ENCODE results near the gene SUCO. TPM values are rescaled to one million over a fixed set of nuclear protein-coding genes. Genes with fewer than 3 reads are reported as not detected.

SUCO gene
- total and polyA plus RNA-seq, 2 donors (not counting 1 experiment from before 2014, with no cell fraction given), result 5.5 to 59.7 TPM

DNA sequence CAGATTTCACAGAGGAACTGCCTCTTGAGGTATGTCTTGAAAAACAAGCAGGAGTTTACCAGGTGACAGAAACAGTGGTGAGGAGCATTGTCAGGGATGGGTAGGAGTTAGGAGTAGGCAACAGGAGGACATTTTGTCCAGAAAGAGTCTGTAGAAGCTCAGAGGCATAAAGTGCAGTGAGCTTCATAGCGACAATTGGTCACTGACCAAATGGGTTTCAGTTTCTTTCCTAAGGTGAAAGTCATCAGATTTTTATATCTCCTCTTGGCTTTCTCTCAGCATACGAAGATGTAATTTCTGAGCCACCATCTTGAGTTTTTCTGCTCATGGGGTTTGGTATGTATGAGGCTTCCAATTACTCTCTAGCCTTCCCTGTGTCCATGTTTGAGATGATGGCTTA lies 96.7 kb downstream of the SUCO start:
- Histone ChIP-seq H4K20me1 (ENCODE audit: control insufficient read depth, insufficient read depth, low read length, poor library complexity, severe bottlenecking) (no peaks in the 10 kb centered on the region), H3K27ac (ENCODE audit: low read length in 2 of 2) (no peak overlapping the region), H3K9ac (ENCODE audit: low read length) (no peak overlapping the region), H3K4me1 (ENCODE audit: control insufficient read depth in 2 of 2, insufficient read depth in 2 of 2, low read length in 2 of 2) (no peaks in the 10 kb centered on the region), H3K36me3 (replicated peaks in 1 of 2; ENCODE audit: control extremely low read depth in 1 of 2, control insufficient read depth in 1 of 2, extremely low read depth in 1 of 2, insufficient read depth in 2 of 2, low read length in 1 of 2) (no peaks in the 10 kb centered on the region), H3K9me3 (ENCODE audit: control extremely low read depth in 1 of 3, control insufficient read depth in 2 of 3, insufficient read depth in 1 of 3, low read length in 2 of 3) (peaks cover 0 to 5% (median 0%) of the 10 kb centered on the region in 3 donors), H3K4me3 (ENCODE audit: control extremely low read depth in 1 of 5, extremely low read depth in 1 of 5, insufficient read depth in 1 of 5, low read depth in 2 of 5, low read length in 4 of 5) (no peak overlapping the region), H3K79me2 (ENCODE audit: control insufficient read depth, insufficient read depth, low read length) (no peaks in the 10 kb centered on the region), H3K4me2 (replicated peaks; ENCODE audit: low read depth, low read length, poor library complexity, severe bottlenecking) (no peak overlapping the region), H3K27me3 (replicated peaks in 1 of 4; ENCODE audit: control extremely low read depth in 1 of 4, control insufficient read depth in 3 of 4, insufficient read depth in 4 of 4, low read length in 3 of 4) (no peaks in the 10 kb centered on the region), H2AFZ (ENCODE audit: insufficient read depth, low read depth, low read length, poor library complexity, severe bottlenecking) (no peak overlapping the region)
- ATAC-seq (ENCODE audit: low read depth) (no peak), DNase-seq (no peak)
- Mint-ChIP-seq H3K4me1 (no peaks in the 10 kb centered on the region), H3K4me3 (no peak overlapping the region), H3K27ac (no peak overlapping the region), H3K27me3 (no peaks in the 10 kb centered on the region), H3K9me3 (ENCODE audit: insufficient read depth) (no peaks in the 10 kb centered on the region)
- WGBS (ENCODE audit: insufficient coverage), result 100% methylated on average over 1 of the region's 2 CpGs
- TF ChIP-seq EZH2 (IDR thresholded peaks at IDR 0.05; ENCODE audit: borderline replicate concordance, insufficient read depth, low read depth, low read length, poor library complexity, severe bottlenecking), result no peak
- TF ChIP-seq, protein P1, sequence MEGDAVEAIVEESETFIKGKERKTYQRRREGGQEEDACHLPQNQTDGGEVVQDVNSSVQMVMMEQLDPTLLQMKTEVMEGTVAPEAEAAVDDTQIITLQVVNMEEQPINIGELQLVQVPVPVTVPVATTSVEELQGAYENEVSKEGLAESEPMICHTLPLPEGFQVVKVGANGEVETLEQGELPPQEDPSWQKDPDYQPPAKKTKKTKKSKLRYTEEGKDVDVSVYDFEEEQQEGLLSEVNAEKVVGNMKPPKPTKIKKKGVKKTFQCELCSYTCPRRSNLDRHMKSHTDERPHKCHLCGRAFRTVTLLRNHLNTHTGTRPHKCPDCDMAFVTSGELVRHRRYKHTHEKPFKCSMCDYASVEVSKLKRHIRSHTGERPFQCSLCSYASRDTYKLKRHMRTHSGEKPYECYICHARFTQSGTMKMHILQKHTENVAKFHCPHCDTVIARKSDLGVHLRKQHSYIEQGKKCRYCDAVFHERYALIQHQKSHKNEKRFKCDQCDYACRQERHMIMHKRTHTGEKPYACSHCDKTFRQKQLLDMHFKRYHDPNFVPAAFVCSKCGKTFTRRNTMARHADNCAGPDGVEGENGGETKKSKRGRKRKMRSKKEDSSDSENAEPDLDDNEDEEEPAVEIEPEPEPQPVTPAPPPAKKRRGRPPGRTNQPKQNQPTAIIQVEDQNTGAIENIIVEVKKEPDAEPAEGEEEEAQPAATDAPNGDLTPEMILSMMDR (IDR thresholded peaks at IDR 0.05), result no peak
- intact Hi-C loops (cut with micrococcal nuclease), result no loop called here
- ChIA-PET POLR2A (no interaction called here), CTCF (no interaction called here)

DNA sequence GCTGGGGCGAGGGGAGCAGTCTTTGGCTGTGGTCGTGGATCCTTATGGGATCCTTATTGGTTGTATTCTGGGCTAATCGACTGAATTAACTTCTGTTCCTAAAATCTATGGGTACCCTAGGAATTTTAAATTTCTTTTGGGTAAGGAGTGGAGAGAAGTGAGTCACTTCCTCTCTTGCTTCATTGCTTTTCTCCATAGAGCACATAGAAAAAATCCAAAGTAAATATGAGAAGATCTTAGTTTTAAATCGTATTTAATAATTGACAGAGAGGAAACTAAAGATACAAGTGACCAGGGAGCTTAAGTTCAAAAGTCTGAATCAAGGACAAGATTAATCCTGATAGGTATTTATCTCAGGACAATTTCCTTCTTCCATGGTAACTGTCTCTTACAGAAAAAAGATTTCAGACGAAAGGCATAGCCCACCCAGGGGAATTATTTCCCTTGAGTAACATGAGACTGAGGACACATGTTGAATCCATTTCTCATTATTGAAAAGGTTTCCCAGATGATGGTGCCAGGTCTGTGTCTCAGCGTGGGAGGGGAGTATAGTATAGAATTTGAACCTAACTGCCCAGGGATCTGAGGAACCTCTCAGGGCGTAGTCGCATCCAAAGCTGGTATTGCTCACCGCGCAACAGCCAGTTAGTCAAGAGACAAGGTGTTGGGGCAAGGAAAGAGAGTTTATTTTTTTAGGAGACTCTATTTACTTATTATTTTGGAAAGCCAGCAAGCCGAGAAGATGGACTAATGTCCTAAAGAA lies 97.3 kb downstream of the SUCO start:
- Histone ChIP-seq H3K27ac (ENCODE audit: low read length in 2 of 2) (no peak overlapping the region), H3K4me1 (ENCODE audit: control insufficient read depth in 2 of 2, insufficient read depth in 2 of 2, low read length in 2 of 2) (no peaks in the 10 kb centered on the region), H4K20me1 (ENCODE audit: control insufficient read depth, insufficient read depth, low read length, poor library complexity, severe bottlenecking) (no peaks in the 10 kb centered on the region), H2AFZ (ENCODE audit: insufficient read depth, low read depth, low read length, poor library complexity, severe bottlenecking) (no peak overlapping the region), H3K4me2 (replicated peaks; ENCODE audit: low read depth, low read length, poor library complexity, severe bottlenecking) (no peak overlapping the region), H3K36me3 (replicated peaks in 1 of 2; ENCODE audit: control extremely low read depth in 1 of 2, control insufficient read depth in 1 of 2, extremely low read depth in 1 of 2, insufficient read depth in 2 of 2, low read length in 1 of 2) (no peaks in the 10 kb centered on the region), H3K4me3 (ENCODE audit: control extremely low read depth in 1 of 5, extremely low read depth in 1 of 5, insufficient read depth in 1 of 5, low read depth in 2 of 5, low read length in 4 of 5) (no peak overlapping the region), H3K27me3 (replicated peaks in 1 of 4; ENCODE audit: control extremely low read depth in 1 of 4, control insufficient read depth in 3 of 4, insufficient read depth in 4 of 4, low read length in 3 of 4) (no peaks in the 10 kb centered on the region), H3K9me3 (ENCODE audit: control extremely low read depth in 1 of 3, control insufficient read depth in 2 of 3, insufficient read depth in 1 of 3, low read length in 2 of 3) (peaks cover 0 to 5% (median 0%) of the 10 kb centered on the region in 3 donors), H3K79me2 (ENCODE audit: control insufficient read depth, insufficient read depth, low read length) (no peaks in the 10 kb centered on the region), H3K9ac (ENCODE audit: low read length) (no peak overlapping the region)
- ChIA-PET CTCF (no interaction called here), POLR2A (no interaction called here)
- no peak overlapping the region for H3K27ac Mint-ChIP-seq
- DNase-seq (no peak), ATAC-seq (ENCODE audit: low read depth) (no peak)
- no peak overlapping the region for H3K4me3 Mint-ChIP-seq
- 97% methylated on average over 6 of the region's 11 CpGs for WGBS (ENCODE audit: insufficient coverage)
- intact Hi-C loops (cut with micrococcal nuclease), result no loop called here
- H3K4me1 Mint-ChIP-seq, result no peaks in the 10 kb centered on the region
- TF ChIP-seq, protein P1 (IDR thresholded peaks at IDR 0.05), result no peak
- TF ChIP-seq EZH2 (IDR thresholded peaks at IDR 0.05; ENCODE audit: borderline replicate concordance, insufficient read depth, low read depth, low read length, poor library complexity, severe bottlenecking), result no peak
- H3K9me3 Mint-ChIP-seq (ENCODE audit: insufficient read depth), result no peaks in the 10 kb centered on the region
- no peaks in the 10 kb centered on the region for H3K27me3 Mint-ChIP-seq
